ENCODE results near the gene CD248.
"Not testable (repeated sequence)": the region's sequence is repeated elsewhere in the genome, so short reads cannot be mapped to it uniquely, and the experiment has no call there.

CD248 gene, protein sequence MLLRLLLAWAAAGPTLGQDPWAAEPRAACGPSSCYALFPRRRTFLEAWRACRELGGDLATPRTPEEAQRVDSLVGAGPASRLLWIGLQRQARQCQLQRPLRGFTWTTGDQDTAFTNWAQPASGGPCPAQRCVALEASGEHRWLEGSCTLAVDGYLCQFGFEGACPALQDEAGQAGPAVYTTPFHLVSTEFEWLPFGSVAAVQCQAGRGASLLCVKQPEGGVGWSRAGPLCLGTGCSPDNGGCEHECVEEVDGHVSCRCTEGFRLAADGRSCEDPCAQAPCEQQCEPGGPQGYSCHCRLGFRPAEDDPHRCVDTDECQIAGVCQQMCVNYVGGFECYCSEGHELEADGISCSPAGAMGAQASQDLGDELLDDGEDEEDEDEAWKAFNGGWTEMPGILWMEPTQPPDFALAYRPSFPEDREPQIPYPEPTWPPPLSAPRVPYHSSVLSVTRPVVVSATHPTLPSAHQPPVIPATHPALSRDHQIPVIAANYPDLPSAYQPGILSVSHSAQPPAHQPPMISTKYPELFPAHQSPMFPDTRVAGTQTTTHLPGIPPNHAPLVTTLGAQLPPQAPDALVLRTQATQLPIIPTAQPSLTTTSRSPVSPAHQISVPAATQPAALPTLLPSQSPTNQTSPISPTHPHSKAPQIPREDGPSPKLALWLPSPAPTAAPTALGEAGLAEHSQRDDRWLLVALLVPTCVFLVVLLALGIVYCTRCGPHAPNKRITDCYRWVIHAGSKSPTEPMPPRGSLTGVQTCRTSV

DNA sequence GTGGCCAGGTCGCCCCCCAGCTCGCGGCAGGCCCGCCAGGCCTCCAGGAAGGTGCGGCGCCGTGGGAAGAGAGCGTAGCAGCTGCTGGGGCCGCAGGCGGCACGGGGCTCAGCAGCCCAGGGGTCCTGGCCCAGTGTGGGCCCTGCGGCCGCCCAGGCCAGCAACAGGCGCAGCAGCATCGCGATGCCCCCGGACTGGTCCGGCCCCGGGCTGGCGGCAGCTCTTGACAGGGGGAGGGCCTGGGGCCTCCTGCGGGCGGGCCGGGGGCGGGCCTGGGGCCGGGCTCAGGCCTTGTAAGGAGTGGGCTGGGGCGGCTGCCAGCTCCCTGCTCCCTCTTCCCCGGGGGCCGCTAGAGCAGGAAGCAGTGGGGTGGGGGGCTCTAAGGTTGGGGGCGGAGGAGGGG, at the start of gene CD248:
CD248 (minus strand) TSS at position 196 of the 403 bp plus-strand sequence; CDS start at position 179, 17 bp downstream.
- DNase-seq, result no peak

GRCh38 chr11:66365711-66366619, 49.1 kb upstream of the CD248 start:
- DNase-seq, result no peak

GRCh38 chr11:66365166-66365565, 48.3 kb upstream of the CD248 start:
- no peak for DNase-seq

DNA sequence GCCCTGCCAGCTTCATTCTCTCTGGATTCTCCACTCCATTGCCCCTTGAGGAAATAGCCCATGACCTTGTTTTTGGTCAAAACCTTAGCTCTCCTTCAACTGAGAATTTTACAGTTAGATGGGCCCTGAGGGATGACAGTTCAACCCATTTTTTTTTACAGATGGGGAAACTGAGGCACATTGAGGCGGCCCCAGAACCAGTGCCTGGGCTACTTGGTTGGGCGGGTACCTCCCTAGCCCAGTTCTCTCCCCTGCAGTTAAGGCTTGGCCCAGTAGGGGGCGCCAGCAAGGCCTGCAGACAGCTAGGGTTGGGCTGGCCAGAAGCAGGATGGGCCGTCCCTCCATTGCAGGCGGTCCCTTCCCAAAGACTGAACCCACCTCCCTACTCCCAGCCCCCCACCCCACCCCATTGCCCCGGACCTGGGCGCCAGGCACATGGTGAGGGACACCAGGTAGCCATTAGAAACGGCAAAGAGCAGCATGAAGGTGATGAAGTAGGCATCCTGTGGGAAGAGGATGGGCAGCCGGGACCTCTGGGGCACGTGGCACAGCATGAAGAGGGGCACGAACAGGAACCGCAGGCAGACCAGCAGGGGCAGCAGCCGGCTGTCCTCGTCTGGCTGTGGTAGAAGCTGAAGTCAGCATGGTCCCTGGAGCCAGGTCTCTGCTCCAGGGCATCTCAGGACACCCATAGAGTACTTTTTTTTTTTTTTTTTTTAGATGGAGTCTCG, 47.1 kb upstream of the CD248 start:
- peak; percentile 76 for DNase-seq

- no peak for DNase-seq
Measured at GRCh38 chr11:66363187-66363601, 46.4 kb upstream of the CD248 start.

- no peak for DNase-seq
Measured at GRCh38 chr11:66362481-66363147, 45.8 kb upstream of the CD248 start.

GRCh38 chr11:66361502-66361941, 44.7 kb upstream of the CD248 start:
- DNase-seq, result no peak

- no peak for DNase-seq
Measured at GRCh38 chr11:66360406-66361073, 43.7 kb upstream of the CD248 start.

GRCh38 chr11:66359662-66360087, 42.8 kb upstream of the CD248 start:
- DNase-seq, result no peak

DNA sequence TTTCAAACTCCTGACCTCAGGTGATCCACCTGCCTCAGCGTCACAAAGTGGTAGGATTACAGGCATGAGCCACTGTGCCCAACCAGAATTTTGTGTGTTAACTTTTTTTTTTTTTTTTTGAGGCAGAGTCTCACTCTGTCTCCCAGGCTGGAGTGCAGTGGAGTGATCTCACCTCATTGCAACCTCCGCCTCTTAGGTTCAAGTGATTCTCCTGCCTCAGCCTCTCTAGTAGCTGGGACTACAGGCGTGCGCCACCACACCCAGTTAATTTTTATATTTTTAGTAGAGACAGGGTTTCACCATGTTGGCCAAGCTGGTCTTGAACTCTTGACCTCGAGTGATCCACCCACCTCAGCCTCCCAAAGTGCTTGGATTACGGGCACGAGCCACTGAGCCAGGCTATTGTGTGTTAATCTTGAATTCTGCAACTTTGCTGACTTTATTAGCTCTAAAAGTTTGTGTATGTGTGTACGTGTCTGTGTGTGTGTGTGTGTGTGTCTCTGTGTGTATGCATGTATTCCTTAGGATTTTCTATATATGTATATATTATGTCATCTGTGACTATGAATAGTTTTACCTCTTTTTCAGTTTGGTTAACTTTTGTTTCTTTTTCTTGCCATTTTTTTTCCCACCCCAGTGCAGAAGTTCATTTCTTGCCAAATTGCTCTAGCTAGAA, 33.9 kb upstream of the CD248 start:
- not testable (repeated sequence) for DNase-seq

DNA sequence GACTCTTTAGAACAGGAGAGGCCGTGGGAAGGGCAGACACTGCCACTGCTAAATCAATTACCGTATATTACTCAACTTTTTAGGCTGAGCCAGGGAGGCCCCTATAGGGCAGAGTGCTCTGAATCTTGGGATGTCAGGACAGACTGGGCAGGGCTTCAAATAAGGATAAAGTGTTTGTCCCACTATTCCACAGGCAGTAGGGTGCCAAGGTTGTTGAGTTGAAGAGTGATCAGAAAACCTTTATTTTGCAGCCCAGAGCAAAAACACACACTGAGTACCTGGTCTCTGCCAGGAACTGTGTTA, 32.2 kb upstream of the CD248 start:
- DNase-seq, result no peak

DNA sequence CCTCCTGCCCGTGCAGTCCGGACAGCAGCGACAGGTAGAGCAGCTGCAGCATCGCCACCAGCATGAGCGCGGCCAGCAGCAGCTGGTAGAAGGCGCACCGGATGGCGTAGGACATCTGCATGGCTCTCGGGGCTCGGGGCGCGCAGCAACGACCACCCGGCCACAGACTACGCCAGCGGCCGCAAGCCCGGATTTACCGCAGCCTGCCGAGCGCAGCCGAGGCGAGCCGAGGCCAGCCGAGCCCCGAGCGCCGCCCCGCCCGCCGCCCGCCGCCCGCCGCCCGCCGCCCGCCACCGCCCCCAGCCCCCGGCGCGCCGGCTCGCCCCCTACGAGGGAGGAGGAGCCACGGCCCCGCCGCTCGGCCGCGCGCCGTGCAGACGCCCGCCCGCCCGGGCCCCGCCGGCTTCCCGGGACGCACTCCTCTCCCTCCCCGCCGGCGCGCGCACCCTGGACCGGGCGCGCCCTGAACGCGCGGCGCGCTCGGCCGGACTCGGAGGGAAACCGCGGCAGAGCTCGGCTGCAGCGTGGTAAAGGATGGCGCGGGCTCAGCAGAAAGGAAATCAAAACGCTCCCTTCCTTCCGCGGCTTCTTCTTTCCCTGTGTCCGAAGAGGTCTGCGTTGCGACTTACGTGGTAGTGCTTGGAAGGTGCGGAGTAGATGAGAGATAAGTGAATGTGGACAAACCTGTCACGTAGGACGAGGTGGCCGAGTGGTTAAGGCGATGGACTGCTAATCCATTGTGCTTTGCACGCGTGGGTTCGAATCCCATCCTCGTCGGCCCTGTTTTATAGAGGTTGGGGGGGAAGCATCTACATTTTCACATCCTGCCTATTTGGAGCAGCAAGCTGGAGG, 30.8 kb upstream of the CD248 start, which contains the start of gene B4GAT1:
B4GAT1 (minus strand) TSS at position 205 of the 852 bp plus-strand sequence; CDS start at position 121, 84 bp downstream.
- DNase-seq, result peak; percentile 83

GRCh38 chr11:66346476-66347424, 29.9 kb upstream of the CD248 start:
- DNase-seq, result no peak

- DNase-seq, result no peak
Measured at GRCh38 chr11:66345316-66345649, 28.4 kb upstream of the CD248 start.

- peak; percentile 95 for DNase-seq
Measured at GRCh38 chr11:66344550-66345315, 27.9 kb upstream of the CD248 start, which contains the start of gene BRMS1. TSS of gene BRMS1 (minus strand) at chr11:66345104. CDS start at chr11:66342234, 2,870 bp downstream.

DNA sequence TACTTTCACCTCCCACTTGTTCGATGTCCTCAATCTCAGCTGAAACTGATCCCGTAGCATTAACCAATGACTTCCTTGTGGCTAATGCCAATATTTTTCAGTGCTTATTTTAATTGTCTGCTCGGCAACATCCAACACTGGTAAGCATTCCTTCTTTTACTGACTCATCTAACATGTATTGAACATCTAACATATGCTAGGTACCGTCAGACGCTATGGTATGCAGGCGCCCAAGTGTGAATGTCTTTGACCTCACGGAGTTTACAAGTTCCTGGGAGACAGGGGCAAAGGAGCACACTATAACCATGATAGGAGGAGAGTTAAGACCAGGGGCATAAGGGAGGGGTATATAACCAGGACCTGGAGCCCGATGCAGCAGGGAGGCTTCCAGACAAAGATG, 26.3 kb upstream of the CD248 start:
- no peak for DNase-seq

DNA sequence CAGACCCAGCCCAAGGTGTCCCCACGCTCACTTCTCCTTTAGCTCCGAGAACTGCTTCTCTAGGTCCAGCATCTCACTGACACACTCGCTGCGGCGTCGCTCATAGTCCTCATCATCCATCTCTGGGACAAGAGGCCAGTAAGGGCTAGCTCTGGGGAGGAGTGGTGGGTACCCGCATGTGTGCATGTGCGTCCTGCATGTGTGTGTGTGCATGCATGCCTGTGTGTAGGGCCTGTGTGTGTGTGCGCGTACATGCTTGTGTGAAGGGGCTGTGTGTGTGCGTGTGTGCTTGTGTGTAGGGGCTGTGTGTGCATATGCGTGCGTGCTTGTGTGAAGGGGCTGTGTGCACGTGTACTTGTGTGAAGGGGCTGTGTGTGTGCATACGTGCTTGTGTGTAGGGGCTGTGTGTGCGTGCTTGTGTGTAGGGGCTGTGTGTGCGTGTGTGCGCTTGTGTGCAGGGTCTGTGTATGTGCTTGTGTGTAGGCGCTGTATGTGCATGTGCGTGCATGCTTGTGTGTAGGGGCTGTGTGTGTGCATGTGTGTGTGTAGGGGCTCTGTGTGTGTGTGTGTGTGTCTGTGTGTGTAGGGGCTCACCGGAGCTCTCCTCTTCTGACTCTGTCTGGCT, 24.8 kb upstream of the CD248 start:
- no peak for DNase-seq

Data from activated naive CD4-positive, alpha-beta T cell treated with anti-CD3 and anti-CD28 coated beads, Interleukin-2, amount 50 U/mL, for 16 hours (primary cell).